ENCODE results near the gene BMPR1A. TPM values are rescaled to one million over a fixed set of nuclear protein-coding genes. Genes with fewer than 3 reads are reported as not detected.

Gene BMPR1A
- total and polyA plus RNA-seq, 2 of the 4 experiments (the other 2 are of a cell fraction): 15.9 to 93.7 TPM

GRCh38 chr10:86792461-86793167, 36.2 kb downstream of the BMPR1A start:
- H2BK5ac ChIP-seq (ENCODE audit: low read depth, low read length, poor library complexity, severe bottlenecking): no peak overlapping the region
- H3K79me1 ChIP-seq (ENCODE audit: low read depth in 1 of 2, low read length in 2 of 2): peaks cover 8 to 46% of the 10 kb centered on the region in 2 experiments
- in situ Hi-C loops (cut with MboI; ENCODE audit: low sequenced_read_pairs) (no loop called here), dilution Hi-C loops (cut with HindIII; ENCODE audit: low sequenced_read_pairs, unreplicated experiment) (no loop called here), intact Hi-C loops (cut with micrococcal nuclease) (no loop called here)
- no peak overlapping the region for H3K4me3 ChIP-seq (ENCODE audit: insufficient read depth, low read depth, low read length)
- ChIA-PET CTCF (interaction anchor here (0.7 kb wide), 1 partner anchor 297 kb away, joined by 3 read pairs; no protein-coding TSS in a partner anchor), POLR2A (ENCODE audit: unreplicated experiment) (no interaction called here)
- peaks cover 3% of the 10 kb centered on the region for H3K36me3 ChIP-seq (ENCODE audit: control insufficient read depth, insufficient read depth, low read length)
- no peak overlapping the region for H2AK5ac ChIP-seq (ENCODE audit: low read depth, low read length)
- H2BK15ac ChIP-seq (ENCODE audit: low read depth, low read length): no peak overlapping the region
- no peak for ATAC-seq (ENCODE audit: low read depth)
- H4K8ac ChIP-seq (ENCODE audit: low read depth in 2 of 2, low read length in 2 of 2): no peak overlapping the region
- H3K9me1 ChIP-seq (ENCODE audit: insufficient read depth, low read length): peaks cover 9% of the 10 kb centered on the region
- H4K91ac ChIP-seq (ENCODE audit: insufficient read depth, low read depth, low read length): no peak overlapping the region
- no peak overlapping the region for H3K18ac ChIP-seq (ENCODE audit: low read depth, low read length)
- peaks cover 10% of the 10 kb centered on the region for H4K20me1 ChIP-seq (ENCODE audit: insufficient read depth, low read length)
- 0 out of 2 replicates have a peak, but pooled peaks cover 2% of the 10 kb centered on the region for H3K4me1 ChIP-seq (ENCODE audit: control insufficient read depth, insufficient read depth, low read length)
- H2BK120ac ChIP-seq (ENCODE audit: low read depth, low read length): no peak overlapping the region
- no peak overlapping the region for H3K23ac ChIP-seq (ENCODE audit: low read depth, low read length)
- no peak for TF ChIP-seq MAFK (IDR thresholded peaks at IDR 0.05; ENCODE audit: low read depth, low read length)
- TF ChIP-seq BHLHE40 (IDR thresholded peaks at IDR 0.05; ENCODE audit: low read depth, low read length): no peak
- TF ChIP-seq FOS (IDR thresholded peaks at IDR 0.05; ENCODE audit: low read depth, low read length): no peak
- no peak for TF ChIP-seq POLR2A (IDR thresholded peaks at IDR 0.05; ENCODE audit: low read depth, low read length)
- TF ChIP-seq RFX5 (IDR thresholded peaks at IDR 0.05; ENCODE audit: low read depth, low read length): no peak
- no peak for TF ChIP-seq SMC3 (IDR thresholded peaks at IDR 0.05; ENCODE audit: low read depth, low read length)
- no peak for TF ChIP-seq CHD1 (IDR thresholded peaks at IDR 0.05; ENCODE audit: low read depth, low read length)
- TF ChIP-seq CEBPB (IDR thresholded peaks at IDR 0.05; ENCODE audit: low read depth, low read length): no peak
- H3K9me3 ChIP-seq (ENCODE audit: control insufficient read depth, insufficient read depth, low read length): peaks cover 1% of the 10 kb centered on the region; the same call in 1 of the 2 replicates
- WGBS, 2 experiments (ENCODE audit: extremely low coverage in 2 of 2, insufficient read length in 1 of 2): no CpG with 5 or more reads among the region's 1 CpG
- H4K5ac ChIP-seq (ENCODE audit: low read depth, low read length): no peak overlapping the region
- no TSS peak for BruUV-seq (replicated peaks)
- H3K27ac ChIP-seq (ENCODE audit: insufficient read depth, low read length): no peak overlapping the region
- no peak overlapping the region for H3K56ac ChIP-seq (ENCODE audit: extremely low read depth, insufficient read depth, low read length)
- no peak overlapping the region for H3K4me2 ChIP-seq (ENCODE audit: low read depth, low read length)
- no peak overlapping the region for H3K9ac ChIP-seq (ENCODE audit: low read depth, low read length)
- H2AK9ac ChIP-seq (replicated peaks; ENCODE audit: low read depth, low read length, poor library complexity): no peak overlapping the region
- no peak overlapping the region for H3K14ac ChIP-seq (replicated peaks; ENCODE audit: low read depth, low read length)
- no peak for DNase-seq
- H3K4ac ChIP-seq (ENCODE audit: low read depth, low read length): no peak overlapping the region
- H2BK20ac ChIP-seq (ENCODE audit: low read depth, low read length): no peak overlapping the region
- no peaks in the 10 kb centered on the region for H3K27me3 ChIP-seq (ENCODE audit: control insufficient read depth, insufficient read depth, low read length)
- no peak overlapping the region for H2AFZ ChIP-seq (replicated peaks; ENCODE audit: low read length, poor library complexity)
